IPS-18a (cell line): ENCODE results near the gene GCGR.
"Not testable (repeated sequence)": the region's sequence is repeated elsewhere in the genome, so short reads cannot be mapped to it uniquely, and the experiment has no call there.

Experiments
- H3K27ac ChIP-seq: one replicate; pipeline ENCODE4 v1.5.1; 2013; ENCODE audit warnings: low read length
- H3K27me3 ChIP-seq: one replicate; pipeline ENCODE4 v1.6.1; 2013; ENCODE audit warnings: mild to moderate bottlenecking, low read length; ENCODE audit not compliant: control insufficient read depth, insufficient read depth
- H3K36me3 ChIP-seq: one replicate; pipeline ENCODE4 v1.6.1; 2013; ENCODE audit warnings: low read depth, low read length; ENCODE audit not compliant: control insufficient read depth
- H3K4me1 ChIP-seq: one replicate; pipeline ENCODE4 v1.6.1; 2013; ENCODE audit warnings: low read depth, low read length; ENCODE audit not compliant: control insufficient read depth
- H3K4me3 ChIP-seq: one replicate; pipeline ENCODE4 v1.5.1; 2013; ENCODE audit warnings: low read length
- H3K9ac ChIP-seq: one replicate; pipeline ENCODE4 v1.6.1; 2013; ENCODE audit warnings: mild to moderate bottlenecking, low read length, moderate library complexity
- H3K9me3 ChIP-seq: one replicate; pipeline ENCODE4 v1.6.1; 2013; ENCODE audit warnings: low read depth, low read length; ENCODE audit not compliant: control insufficient read depth

GCGR gene

GRCh38 chr17:81837641-81838040, 33.7 kb downstream of the GCGR start:
- Histone ChIP-seq H3K4me1 (no peaks in the 10 kb centered on the region), H3K27ac (no peak overlapping the region), H3K36me3 (no peaks in the 10 kb centered on the region), H3K9ac (no peak overlapping the region), H3K27me3 (no peaks in the 10 kb centered on the region), H3K4me3 (no peak overlapping the region), H3K9me3 (no peaks in the 10 kb centered on the region)

- Histone ChIP-seq H3K27me3 (no peaks in the 10 kb centered on the region), H3K9ac (no peak overlapping the region), H3K4me3 (no peak overlapping the region), H3K36me3 (peaks cover 11% of the 10 kb centered on the region), H3K27ac (no peak overlapping the region), H3K9me3 (no peaks in the 10 kb centered on the region), H3K4me1 (no peaks in the 10 kb centered on the region)
Observed at GRCh38 chr17:81838753-81839255, 34.9 kb downstream of the GCGR start.

- H3K27me3 ChIP-seq, result no peaks in the 10 kb centered on the region
- peaks cover 14% of the 10 kb centered on the region for H3K36me3 ChIP-seq
- no peak overlapping the region for H3K27ac ChIP-seq
- no peaks in the 10 kb centered on the region for H3K9me3 ChIP-seq
- no peak overlapping the region for H3K9ac ChIP-seq
- no peak overlapping the region for H3K4me3 ChIP-seq
- H3K4me1 ChIP-seq, result no peaks in the 10 kb centered on the region
Observed at GRCh38 chr17:81839301-81839700, 35.4 kb downstream of the GCGR start.

- not testable (repeated sequence) for H3K9ac ChIP-seq, H3K4me1 ChIP-seq, H3K27ac ChIP-seq, H3K27me3 ChIP-seq, H3K4me3 ChIP-seq, H3K9me3 ChIP-seq
- H3K36me3 ChIP-seq, result peaks cover 21% of the 10 kb centered on the region
Observed at GRCh38 chr17:81840059-81840458, 36.1 kb downstream of the GCGR start.

GRCh38 chr17:81840826-81841778, 37.2 kb downstream of the GCGR start:
- Histone ChIP-seq H3K9me3 (no peaks in the 10 kb centered on the region), H3K4me3 (no peak overlapping the region), H3K9ac (no peak overlapping the region), H3K27ac (no peak overlapping the region), H3K4me1 (no peaks in the 10 kb centered on the region), H3K36me3 (peaks cover 31% of the 10 kb centered on the region), H3K27me3 (no peaks in the 10 kb centered on the region)

- H3K4me1 ChIP-seq, result no peaks in the 10 kb centered on the region
- no peak overlapping the region for H3K27ac ChIP-seq
- H3K36me3 ChIP-seq, result peaks cover 38% of the 10 kb centered on the region
- H3K9ac ChIP-seq, result no peak overlapping the region
- no peaks in the 10 kb centered on the region for H3K27me3 ChIP-seq
- no peaks in the 10 kb centered on the region for H3K9me3 ChIP-seq
- H3K4me3 ChIP-seq, result no peak overlapping the region
Observed at GRCh38 chr17:81841866-81842265, 37.9 kb downstream of the GCGR start.

GRCh38 chr17:81842378-81842724, 38.4 kb downstream of the GCGR start:
- Histone ChIP-seq H3K36me3 (peaks cover 42% of the 10 kb centered on the region), H3K9me3 (no peaks in the 10 kb centered on the region), H3K9ac (no peak overlapping the region), H3K4me1 (no peaks in the 10 kb centered on the region), H3K27me3 (no peaks in the 10 kb centered on the region), H3K27ac (no peak overlapping the region), H3K4me3 (no peak overlapping the region)

GRCh38 chr17:81842725-81843504, 39.0 kb downstream of the GCGR start:
- Histone ChIP-seq H3K9ac (no peak overlapping the region), H3K4me1 (no peaks in the 10 kb centered on the region), H3K36me3 (peaks cover 46% of the 10 kb centered on the region), H3K9me3 (no peaks in the 10 kb centered on the region), H3K27ac (no peak overlapping the region), H3K4me3 (no peak overlapping the region), H3K27me3 (no peaks in the 10 kb centered on the region)

GRCh38 chr17:81843713-81844326, 39.9 kb downstream of the GCGR start:
- no peaks in the 10 kb centered on the region for H3K27me3 ChIP-seq
- no peak overlapping the region for H3K9ac ChIP-seq
- peaks cover 46% of the 10 kb centered on the region for H3K36me3 ChIP-seq
- no peak overlapping the region for H3K27ac ChIP-seq
- no peaks in the 10 kb centered on the region for H3K9me3 ChIP-seq
- H3K4me1 ChIP-seq, result no peaks in the 10 kb centered on the region
- no peak overlapping the region for H3K4me3 ChIP-seq

GRCh38 chr17:81844327-81844851, 40.4 kb downstream of the GCGR start:
- H3K4me1 ChIP-seq, result no peaks in the 10 kb centered on the region
- H3K9me3 ChIP-seq, result no peaks in the 10 kb centered on the region
- no peak overlapping the region for H3K4me3 ChIP-seq
- no peak overlapping the region for H3K9ac ChIP-seq
- H3K36me3 ChIP-seq, result peaks cover 46% of the 10 kb centered on the region
- no peak overlapping the region for H3K27ac ChIP-seq
- H3K27me3 ChIP-seq, result no peaks in the 10 kb centered on the region

- Histone ChIP-seq H3K4me3 (no peak overlapping the region), H3K9ac (no peak overlapping the region), H3K36me3 (peaks cover 46% of the 10 kb centered on the region), H3K4me1 (no peaks in the 10 kb centered on the region), H3K9me3 (no peaks in the 10 kb centered on the region), H3K27ac (no peak overlapping the region), H3K27me3 (no peaks in the 10 kb centered on the region)
Observed at GRCh38 chr17:81844887-81845286, 40.9 kb downstream of the GCGR start.
